DOHH2 (cell line): Measurements from ENCODE around the gene TRAPPC1.

Experiments used
- EZH2phosphoT487 ChIP-seq: fragments of 200-600 bp; sonication (generic); IDR thresholded peaks from 2 replicates; pipeline ENCODE4 v1.6.1; 2017; ENCODE audit warnings: borderline replicate concordance, mild to moderate bottlenecking, antibody characterized with exemption, low read length, moderate library complexity, mixed read lengths
- TF ChIP-seq, protein P1 (sequence below): fragments of 200-600 bp; sonication (generic); IDR thresholded peaks from one replicate; pipeline ENCODE4 v1.5.1; 2014; ENCODE audit warnings: antibody characterized with exemption, mild to moderate bottlenecking, low read depth, low read length; ENCODE audit not compliant: poor library complexity, severe bottlenecking

DNA sequence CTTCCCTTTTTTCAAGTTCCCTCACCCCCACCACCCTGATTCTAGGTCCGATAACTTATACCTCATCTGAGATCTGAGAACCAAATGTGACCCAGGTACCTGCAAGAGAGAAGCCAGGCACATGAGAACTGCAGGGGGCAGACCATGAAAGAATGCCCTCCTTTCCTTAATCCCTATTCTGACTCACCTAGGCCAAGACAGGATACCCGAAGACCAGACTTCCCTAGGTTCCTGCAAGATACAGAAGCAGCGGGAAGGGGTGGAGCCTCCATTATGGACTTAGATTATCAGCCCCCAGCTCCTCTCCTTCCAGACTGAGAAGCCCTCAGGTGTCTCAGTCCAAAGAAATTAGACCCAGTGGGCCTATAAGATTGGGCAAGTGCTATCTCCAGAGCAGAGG is 4.2 kb downstream of the TRAPPC1 start:
- no peak for TF ChIP-seq EZH2phosphoT487
- TF ChIP-seq, protein P1, sequence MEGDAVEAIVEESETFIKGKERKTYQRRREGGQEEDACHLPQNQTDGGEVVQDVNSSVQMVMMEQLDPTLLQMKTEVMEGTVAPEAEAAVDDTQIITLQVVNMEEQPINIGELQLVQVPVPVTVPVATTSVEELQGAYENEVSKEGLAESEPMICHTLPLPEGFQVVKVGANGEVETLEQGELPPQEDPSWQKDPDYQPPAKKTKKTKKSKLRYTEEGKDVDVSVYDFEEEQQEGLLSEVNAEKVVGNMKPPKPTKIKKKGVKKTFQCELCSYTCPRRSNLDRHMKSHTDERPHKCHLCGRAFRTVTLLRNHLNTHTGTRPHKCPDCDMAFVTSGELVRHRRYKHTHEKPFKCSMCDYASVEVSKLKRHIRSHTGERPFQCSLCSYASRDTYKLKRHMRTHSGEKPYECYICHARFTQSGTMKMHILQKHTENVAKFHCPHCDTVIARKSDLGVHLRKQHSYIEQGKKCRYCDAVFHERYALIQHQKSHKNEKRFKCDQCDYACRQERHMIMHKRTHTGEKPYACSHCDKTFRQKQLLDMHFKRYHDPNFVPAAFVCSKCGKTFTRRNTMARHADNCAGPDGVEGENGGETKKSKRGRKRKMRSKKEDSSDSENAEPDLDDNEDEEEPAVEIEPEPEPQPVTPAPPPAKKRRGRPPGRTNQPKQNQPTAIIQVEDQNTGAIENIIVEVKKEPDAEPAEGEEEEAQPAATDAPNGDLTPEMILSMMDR, result no peak
